ENCODE results near the gene CPM.
"Not testable (repeated sequence)": the region's sequence is repeated elsewhere in the genome, so short reads cannot be mapped to it uniquely, and the experiment has no call there.

The CPM gene

GRCh38 chr12:68823696-68824095, 109.3 kb downstream of the CPM start:
- DNase-seq, result no peak

- DNase-seq, result no peak
These were observed 111.4 kb downstream of the CPM start for GRCh38 chr12:68821357-68822188.

GRCh38 chr12:68819481-68819880, 113.5 kb downstream of the CPM start:
- DNase-seq, result not testable (repeated sequence)

- no peak for DNase-seq
These were observed 116.8 kb downstream of the CPM start for GRCh38 chr12:68815928-68816800.

GRCh38 chr12:68815232-68815927, 117.6 kb downstream of the CPM start:
- no peak for DNase-seq

GRCh38 chr12:68814490-68815231, 118.3 kb downstream of the CPM start:
- no peak for DNase-seq

GRCh38 chr12:68813242-68813593, 119.8 kb downstream of the CPM start:
- DNase-seq, result no peak

GRCh38 chr12:68812553-68813241, 120.3 kb downstream of the CPM start:
- no peak for DNase-seq

- not testable (repeated sequence) for DNase-seq
These were observed 121.4 kb downstream of the CPM start for GRCh38 chr12:68811573-68811972.

- not testable (repeated sequence) for DNase-seq
These were observed 123.0 kb downstream of the CPM start for GRCh38 chr12:68810027-68810389.

- no peak for DNase-seq
These were observed 123.6 kb downstream of the CPM start for GRCh38 chr12:68809190-68810026.

GRCh38 chr12:68808388-68809189, 124.4 kb downstream of the CPM start:
- peak; percentile 53 for DNase-seq

GRCh38 chr12:68807576-68808387, 125.2 kb downstream of the CPM start, which contains the start of gene MDM2:
TSS of gene MDM2 (plus strand) at chr12:68808177. CDS start at chr12:68808478, 301 bp downstream.
- peak; percentile 98 for DNase-seq

GRCh38 chr12:68807274-68807575, 125.7 kb downstream of the CPM start:
- not testable (repeated sequence) for DNase-seq

GRCh38 chr12:68806488-68807237, 126.3 kb downstream of the CPM start:
- DNase-seq, result no peak

- no peak for DNase-seq
These were observed 127.3 kb downstream of the CPM start for GRCh38 chr12:68805592-68806120.

GRCh38 chr12:68804657-68805591, 128.0 kb downstream of the CPM start:
- DNase-seq, result no peak
